ENCODE results near the gene RPLP2.

Gene RPLP2

GRCh38 chr11:824292-824880 is 14.6 kb downstream of the RPLP2 start:
- TF ChIP-seq CTCF (IDR thresholded peaks at IDR 0.05) = no peak
- Histone ChIP-seq H3K27ac (no peak overlapping the region), H3K9me3 (ENCODE audit: control insufficient read depth, low read length) (no peaks in the 10 kb centered on the region), H3K79me2 (peaks cover 2% of the 10 kb centered on the region), H3K4me2 (ENCODE audit: low read length) (no peak overlapping the region), H3K4me3 (ENCODE audit: low read depth, low read length) (no peak overlapping the region), H2AFZ (no peak overlapping the region), H3K27me3 (ENCODE audit: control insufficient read depth, insufficient read depth, low read length) (no peaks in the 10 kb centered on the region), H3K36me3 (ENCODE audit: control insufficient read depth, insufficient read depth, low read length) (no peaks in the 10 kb centered on the region), H3K4me1 (no peaks in the 10 kb centered on the region), H3K9ac (no peak overlapping the region)

- H3K4me1 ChIP-seq = no peaks in the 10 kb centered on the region
- H3K79me2 ChIP-seq = peaks cover 2% of the 10 kb centered on the region
- H3K9me3 ChIP-seq (ENCODE audit: control insufficient read depth, low read length) = no peaks in the 10 kb centered on the region
- no peak overlapping the region for H2AFZ ChIP-seq
- no peaks in the 10 kb centered on the region for H3K36me3 ChIP-seq (ENCODE audit: control insufficient read depth, insufficient read depth, low read length)
- H3K4me2 ChIP-seq (ENCODE audit: low read length) = no peak overlapping the region
- no peak overlapping the region for H3K4me3 ChIP-seq (ENCODE audit: low read depth, low read length)
- no peak overlapping the region for H3K9ac ChIP-seq
- H3K27ac ChIP-seq = no peak overlapping the region
- no peaks in the 10 kb centered on the region for H3K27me3 ChIP-seq (ENCODE audit: control insufficient read depth, insufficient read depth, low read length)
- TF ChIP-seq CTCF (IDR thresholded peaks at IDR 0.05) = no peak
These were observed 15.2 kb downstream of the RPLP2 start for GRCh38 chr11:824942-825341.

- Histone ChIP-seq H3K27ac (no peak overlapping the region), H3K9ac (no peak overlapping the region), H3K79me2 (peaks cover 2% of the 10 kb centered on the region), H2AFZ (no peak overlapping the region), H3K9me3 (ENCODE audit: control insufficient read depth, low read length) (no peaks in the 10 kb centered on the region), H3K4me3 (ENCODE audit: low read depth, low read length) (no peak overlapping the region), H3K4me1 (no peaks in the 10 kb centered on the region), H3K4me2 (ENCODE audit: low read length) (no peak overlapping the region), H3K27me3 (ENCODE audit: control insufficient read depth, insufficient read depth, low read length) (no peaks in the 10 kb centered on the region), H3K36me3 (ENCODE audit: control insufficient read depth, insufficient read depth, low read length) (no peaks in the 10 kb centered on the region)
- TF ChIP-seq CTCF (IDR thresholded peaks at IDR 0.05) = no peak
These were observed 15.8 kb downstream of the RPLP2 start for GRCh38 chr11:825366-826226.

- Histone ChIP-seq H2AFZ (no peak overlapping the region), H3K4me1 (no peaks in the 10 kb centered on the region), H3K9me3 (ENCODE audit: control insufficient read depth, low read length) (no peaks in the 10 kb centered on the region), H3K9ac (no peak overlapping the region), H3K4me2 (ENCODE audit: low read length) (no peak overlapping the region), H3K27me3 (ENCODE audit: control insufficient read depth, insufficient read depth, low read length) (no peaks in the 10 kb centered on the region), H3K79me2 (no peaks in the 10 kb centered on the region), H3K27ac (no peak overlapping the region), H3K36me3 (ENCODE audit: control insufficient read depth, insufficient read depth, low read length) (no peaks in the 10 kb centered on the region), H3K4me3 (ENCODE audit: low read depth, low read length) (no peak overlapping the region)
- TF ChIP-seq CTCF (IDR thresholded peaks at IDR 0.05) = no peak
These were observed 16.5 kb downstream of the RPLP2 start for GRCh38 chr11:826227-826621.

GRCh38 chr11:826836-827145 is 17.0 kb downstream of the RPLP2 start:
- H3K9ac ChIP-seq = no peak overlapping the region
- no peak for TF ChIP-seq CTCF (IDR thresholded peaks at IDR 0.05)

More at GRCh38 chr11:826836-827145, 17.0 kb downstream of the RPLP2 start:
- Histone ChIP-seq H2AFZ (peak overlapping the region; percentile 63), H3K4me2 (ENCODE audit: low read length) (peak overlapping the region; percentile 77), H3K27me3 (ENCODE audit: control insufficient read depth, insufficient read depth, low read length) (no peaks in the 10 kb centered on the region), H3K79me2 (no peaks in the 10 kb centered on the region), H3K27ac (no peak overlapping the region), H3K4me1 (no peaks in the 10 kb centered on the region), H3K4me3 (ENCODE audit: low read depth, low read length) (peak overlapping the region; percentile 49), H3K9me3 (ENCODE audit: control insufficient read depth, low read length) (no peaks in the 10 kb centered on the region), H3K36me3 (ENCODE audit: control insufficient read depth, insufficient read depth, low read length) (no peaks in the 10 kb centered on the region)
